ENCODE results near the gene MAP3K8.

The MAP3K8 gene

GRCh38 chr10:30510184-30510931 is 76.4 kb downstream of the MAP3K8 start:
- TF ChIP-seq GLIS3 (CRISPR knock-in tag; IDR thresholded peaks at IDR 0.05) (no peak), ISL1 (CRISPR knock-in tag; IDR thresholded peaks at IDR 0.05) (peak; percentile 49; the same call in 1 of the 2 replicates)
- ATAC-seq = peak; percentile 98

DNA sequence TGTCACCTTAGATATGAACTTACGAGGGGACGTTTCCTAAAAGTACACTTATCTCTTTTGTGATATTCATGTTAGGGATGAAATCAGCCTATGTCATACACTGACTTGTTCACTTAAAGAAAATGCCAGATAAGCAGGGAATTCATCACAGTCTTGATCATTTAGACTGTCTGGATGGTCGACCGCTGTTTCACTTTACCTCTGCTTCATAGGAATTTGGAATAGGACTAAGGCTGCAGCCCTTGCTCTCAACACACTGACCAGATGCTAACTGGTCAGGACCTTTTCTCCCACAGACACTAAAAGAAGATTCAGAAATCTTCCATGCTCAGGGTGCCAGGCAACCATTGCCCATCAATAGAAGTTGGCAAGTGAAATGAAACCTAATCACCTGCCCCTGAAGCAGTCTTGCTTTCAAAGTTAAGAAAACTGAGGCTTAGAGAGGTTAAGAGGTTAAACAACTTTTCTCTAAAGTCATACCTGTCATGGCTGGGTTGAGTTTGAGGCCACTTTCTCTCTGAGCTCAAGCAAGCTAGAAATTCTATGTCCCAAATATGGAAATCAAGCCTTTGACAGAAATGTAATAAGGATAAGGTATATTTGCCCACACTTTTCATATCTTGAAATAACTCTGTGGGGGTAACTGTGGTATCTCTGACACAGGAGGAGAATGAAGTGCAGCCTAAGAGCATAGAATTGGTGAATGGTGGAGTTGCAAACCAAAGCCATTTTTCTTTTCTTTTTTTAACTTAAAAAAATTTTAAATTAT is 77.1 kb downstream of the MAP3K8 start:
- no peak for TF ChIP-seq GLIS3 (CRISPR knock-in tag; IDR thresholded peaks at IDR 0.05)
- no peak for TF ChIP-seq ZNF70 (CRISPR knock-in tag; IDR thresholded peaks at IDR 0.05)
- TF ChIP-seq SNAI2 (CRISPR knock-in tag; IDR thresholded peaks at IDR 0.05) = no peak
- TF ChIP-seq PPARA (CRISPR knock-in tag; IDR thresholded peaks at IDR 0.05; ENCODE audit: borderline replicate concordance) = no peak
- peak; percentile 81 for ATAC-seq

All from SK-N-SH treated with all-trans-retinoic acid at 6 μM for 48 hours (cell line).